ENCODE results near the gene TBXAS1.

Gene TBXAS1

DNA sequence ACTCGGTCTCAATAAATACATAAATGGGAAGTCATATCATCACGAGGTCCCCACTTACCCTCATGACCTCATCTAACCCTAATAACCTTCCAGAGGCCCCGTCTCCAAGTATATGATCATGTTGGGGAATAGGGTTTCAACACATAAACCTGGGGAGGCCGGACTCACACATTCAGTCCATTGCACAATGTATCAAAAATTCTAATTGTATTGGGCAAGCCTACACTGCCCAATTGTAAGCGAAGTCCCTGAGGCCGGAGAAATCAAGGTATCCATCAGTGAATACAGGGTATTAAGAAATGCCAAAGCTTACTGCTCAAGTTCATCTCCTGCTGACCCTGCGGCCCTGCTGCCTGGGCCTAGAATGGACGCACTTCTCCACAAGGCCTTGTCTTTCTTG is 164.1 kb downstream of the TBXAS1 start:
- in situ Hi-C loops (cut with MboI; ENCODE audit: low sequenced_read_pairs, unreplicated experiment), result no loop called here
- no peak for DNase-seq (ENCODE audit: low spot score)
- TF ChIP-seq, protein P1, sequence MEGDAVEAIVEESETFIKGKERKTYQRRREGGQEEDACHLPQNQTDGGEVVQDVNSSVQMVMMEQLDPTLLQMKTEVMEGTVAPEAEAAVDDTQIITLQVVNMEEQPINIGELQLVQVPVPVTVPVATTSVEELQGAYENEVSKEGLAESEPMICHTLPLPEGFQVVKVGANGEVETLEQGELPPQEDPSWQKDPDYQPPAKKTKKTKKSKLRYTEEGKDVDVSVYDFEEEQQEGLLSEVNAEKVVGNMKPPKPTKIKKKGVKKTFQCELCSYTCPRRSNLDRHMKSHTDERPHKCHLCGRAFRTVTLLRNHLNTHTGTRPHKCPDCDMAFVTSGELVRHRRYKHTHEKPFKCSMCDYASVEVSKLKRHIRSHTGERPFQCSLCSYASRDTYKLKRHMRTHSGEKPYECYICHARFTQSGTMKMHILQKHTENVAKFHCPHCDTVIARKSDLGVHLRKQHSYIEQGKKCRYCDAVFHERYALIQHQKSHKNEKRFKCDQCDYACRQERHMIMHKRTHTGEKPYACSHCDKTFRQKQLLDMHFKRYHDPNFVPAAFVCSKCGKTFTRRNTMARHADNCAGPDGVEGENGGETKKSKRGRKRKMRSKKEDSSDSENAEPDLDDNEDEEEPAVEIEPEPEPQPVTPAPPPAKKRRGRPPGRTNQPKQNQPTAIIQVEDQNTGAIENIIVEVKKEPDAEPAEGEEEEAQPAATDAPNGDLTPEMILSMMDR (IDR thresholded peaks at IDR 0.05; ENCODE audit: borderline replicate concordance, control extremely low read depth, extremely low read depth, insufficient read depth, missing control alignments), result no peak

DNA sequence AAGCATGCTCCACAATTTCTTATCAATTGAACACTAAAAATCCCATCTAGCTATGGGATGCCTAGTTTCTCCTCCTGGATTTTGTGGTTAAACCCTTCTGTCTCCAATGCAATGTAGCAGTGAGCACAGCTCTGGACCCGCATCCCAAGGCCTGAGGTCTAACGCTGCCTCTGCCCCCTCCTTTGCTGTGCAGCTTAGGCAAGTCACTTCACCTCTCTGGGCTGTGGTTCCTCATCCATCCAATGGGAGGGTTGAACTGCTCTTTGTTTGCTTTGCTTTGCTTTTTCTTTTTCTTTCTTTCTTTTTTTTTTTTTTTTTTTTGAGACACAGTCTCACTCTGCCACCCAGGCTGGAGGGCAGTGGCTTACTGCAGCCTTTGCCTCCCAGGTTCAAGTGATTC is 164.5 kb downstream of the TBXAS1 start:
- in situ Hi-C loops (cut with MboI; ENCODE audit: low sequenced_read_pairs, unreplicated experiment), result no loop called here
- TF ChIP-seq, protein P1 (IDR thresholded peaks at IDR 0.05; ENCODE audit: borderline replicate concordance, control extremely low read depth, extremely low read depth, insufficient read depth, missing control alignments), result no peak
- DNase-seq (ENCODE audit: low spot score), result no peak

DNA sequence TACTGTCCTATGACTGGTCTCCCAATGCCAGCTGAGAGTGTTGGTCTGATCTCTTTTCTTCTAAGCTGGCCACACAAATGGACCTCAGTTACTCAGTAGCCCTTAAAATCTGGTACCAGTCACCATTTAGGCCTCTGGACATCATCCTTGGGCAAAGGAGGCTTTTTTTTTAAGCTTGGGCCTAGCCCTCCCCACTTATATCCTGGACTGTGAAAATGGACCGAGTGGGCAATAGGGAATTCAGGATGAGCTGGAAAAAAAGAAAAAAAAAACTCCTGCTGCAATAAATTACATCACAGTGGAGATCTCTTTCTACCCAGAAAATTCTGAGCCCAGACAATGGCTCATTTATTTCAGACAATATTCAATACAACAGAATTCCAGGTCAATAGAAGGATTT is 165.3 kb downstream of the TBXAS1 start:
- no peak for DNase-seq (ENCODE audit: low spot score)
- in situ Hi-C loops (cut with MboI; ENCODE audit: low sequenced_read_pairs, unreplicated experiment), result no loop called here
- TF ChIP-seq, protein P1 (IDR thresholded peaks at IDR 0.05; ENCODE audit: borderline replicate concordance, control extremely low read depth, extremely low read depth, insufficient read depth, missing control alignments), result no peak

DNA sequence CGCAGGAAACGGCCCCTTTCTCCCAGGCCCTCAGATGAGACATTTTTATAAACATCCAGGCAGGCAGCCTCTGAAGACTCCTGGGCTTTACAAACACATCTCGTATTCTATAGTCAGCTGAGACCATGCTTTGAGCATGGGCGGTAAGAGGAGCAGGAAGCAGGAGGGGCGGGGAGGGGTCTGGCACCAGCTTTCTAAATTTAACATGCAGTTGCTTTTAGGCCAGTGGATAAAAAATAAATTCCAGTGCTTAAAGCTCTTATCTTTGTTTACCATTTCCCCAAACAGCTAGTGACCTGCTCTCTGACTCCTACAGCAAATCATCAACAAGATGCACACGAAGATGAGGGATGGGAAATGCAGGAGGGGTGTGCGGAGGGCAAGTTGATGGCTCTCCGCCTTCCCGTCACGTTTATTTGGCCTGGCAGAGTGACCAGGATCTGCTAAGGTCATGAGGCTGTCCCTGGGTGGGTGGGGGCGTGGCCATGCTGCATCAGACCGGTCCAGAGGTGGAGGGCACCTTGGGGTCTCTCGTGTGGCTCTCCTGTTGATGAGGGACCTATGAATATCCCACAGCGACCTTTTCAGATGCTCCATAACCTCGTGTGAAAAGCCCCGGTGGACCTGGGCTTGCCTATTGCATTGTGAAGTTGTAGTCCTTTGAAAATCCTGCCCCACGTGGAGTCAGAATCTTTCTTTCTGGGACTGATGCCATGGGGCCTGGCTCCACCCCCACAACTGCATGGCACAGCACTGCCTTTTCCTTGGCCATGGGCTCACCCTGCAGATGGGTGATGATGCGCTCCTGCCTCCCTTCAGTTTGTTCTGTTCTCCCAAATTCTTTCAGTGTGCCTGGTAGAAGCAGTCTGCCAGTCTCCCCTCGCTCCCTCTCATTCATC is 166.2 kb downstream of the TBXAS1 start:
- in situ Hi-C loops (cut with MboI; ENCODE audit: low sequenced_read_pairs, unreplicated experiment), result no loop called here
- DNase-seq (ENCODE audit: low spot score), result no peak
- TF ChIP-seq, protein P1 (IDR thresholded peaks at IDR 0.05; ENCODE audit: borderline replicate concordance, control extremely low read depth, extremely low read depth, insufficient read depth, missing control alignments), result no peak

DNA sequence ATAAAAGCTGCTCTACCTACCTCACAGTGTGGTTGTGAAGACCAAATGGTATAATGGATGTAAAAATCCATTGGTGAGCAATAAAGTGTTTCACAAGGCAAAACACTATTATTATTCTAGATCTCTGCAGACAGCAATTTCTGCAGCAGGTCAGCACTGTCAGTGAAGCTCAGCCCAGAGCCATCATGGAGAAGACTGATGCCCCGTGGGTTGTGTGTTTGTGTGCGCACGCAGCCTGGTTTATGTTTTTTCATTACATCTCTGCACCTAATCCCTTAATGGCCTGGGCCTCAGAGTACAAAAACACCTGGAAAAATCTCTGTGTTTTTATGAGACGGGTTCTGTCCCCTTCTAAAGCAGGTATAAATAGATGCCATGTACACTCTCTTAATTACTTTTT is 169.5 kb downstream of the TBXAS1 start:
- DNase-seq (ENCODE audit: low spot score), result no peak
- in situ Hi-C loops (cut with MboI; ENCODE audit: low sequenced_read_pairs, unreplicated experiment), result no loop called here
- TF ChIP-seq, protein P1 (IDR thresholded peaks at IDR 0.05; ENCODE audit: borderline replicate concordance, control extremely low read depth, extremely low read depth, insufficient read depth, missing control alignments), result no peak

DNA sequence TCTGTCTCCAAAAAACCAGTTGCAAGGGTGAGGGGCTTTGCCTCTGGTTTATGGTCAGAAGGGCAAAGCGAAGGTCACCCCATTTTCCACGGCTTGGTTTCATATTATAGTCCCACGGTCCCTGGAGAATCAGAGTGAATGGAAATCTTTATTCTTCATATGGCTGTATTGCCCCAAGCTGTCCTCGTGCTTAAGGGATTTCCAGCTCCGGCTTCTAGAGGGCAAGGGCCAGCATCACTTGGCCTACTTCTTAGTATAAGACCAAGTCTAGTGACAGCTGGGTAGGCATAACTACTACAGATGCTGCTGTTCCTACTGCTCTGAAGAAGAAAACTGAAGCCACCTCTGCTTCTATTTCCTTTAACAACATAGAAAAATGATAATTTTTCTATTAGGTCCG is 170.5 kb downstream of the TBXAS1 start:
- TF ChIP-seq, protein P1 (IDR thresholded peaks at IDR 0.05; ENCODE audit: borderline replicate concordance, control extremely low read depth, extremely low read depth, insufficient read depth, missing control alignments), result no peak
- in situ Hi-C loops (cut with MboI; ENCODE audit: low sequenced_read_pairs, unreplicated experiment), result no loop called here
- DNase-seq (ENCODE audit: low spot score), result no peak

All from GM13976 (cell line).